GM23338 (cell line): ENCODE results near the gene DPH7.

ENCODE experiments used
- CTCF ChIP-seq, 2 experiments: fragments of 200-600 bp in 1 of 2; sonication (generic) in 1 of 2; conservative IDR thresholded peaks; 2 replicates each; pipeline versions ENCODE4 v1.5.1 to v1.6.1; 2016 to 2017; ENCODE audit warnings: antibody characterized with exemption in 2 of 2, low read depth in 2 of 2, mild to moderate bottlenecking in 2 of 2, moderate library complexity in 1 of 2
- ETS1 ChIP-seq: IDR thresholded peaks from 2 replicates; pipeline ENCODE4 v1.6.1; 2016; ENCODE audit warnings: antibody characterized with exemption
- EZH2 ChIP-seq: fragments of 200-600 bp; sonication (generic); IDR thresholded peaks from one replicate; pipeline ENCODE4 v1.8.0; 2017; ENCODE audit warnings: antibody characterized with exemption, mild to moderate bottlenecking, low read depth; ENCODE audit not compliant: unreplicated experiment
- EZH2phosphoT487 ChIP-seq: fragments of 200-600 bp; sonication (generic); IDR thresholded peaks from one replicate; pipeline ENCODE4 v1.8.1; 2018; ENCODE audit warnings: antibody characterized with exemption; ENCODE audit not compliant: unreplicated experiment
- POLR2AphosphoS5 ChIP-seq: IDR thresholded peaks from 2 replicates; pipeline ENCODE4 v1.6.1; 2016; ENCODE audit warnings: antibody characterized with exemption, low read depth
- ZNF114 ChIP-seq: fragments of 250-450 bp; sonication (Bioruptor Pico); IDR thresholded peaks from 2 replicates; pipeline ENCODE4 v1.5.0; 2020; ENCODE audit warnings: mild to moderate bottlenecking, moderate library complexity
- TF ChIP-seq, protein P1 (sequence below): IDR thresholded peaks from one replicate; pipeline ENCODE4 v1.6.1; 2018; ENCODE audit warnings: antibody characterized with exemption; ENCODE audit not compliant: unreplicated experiment

DNA sequence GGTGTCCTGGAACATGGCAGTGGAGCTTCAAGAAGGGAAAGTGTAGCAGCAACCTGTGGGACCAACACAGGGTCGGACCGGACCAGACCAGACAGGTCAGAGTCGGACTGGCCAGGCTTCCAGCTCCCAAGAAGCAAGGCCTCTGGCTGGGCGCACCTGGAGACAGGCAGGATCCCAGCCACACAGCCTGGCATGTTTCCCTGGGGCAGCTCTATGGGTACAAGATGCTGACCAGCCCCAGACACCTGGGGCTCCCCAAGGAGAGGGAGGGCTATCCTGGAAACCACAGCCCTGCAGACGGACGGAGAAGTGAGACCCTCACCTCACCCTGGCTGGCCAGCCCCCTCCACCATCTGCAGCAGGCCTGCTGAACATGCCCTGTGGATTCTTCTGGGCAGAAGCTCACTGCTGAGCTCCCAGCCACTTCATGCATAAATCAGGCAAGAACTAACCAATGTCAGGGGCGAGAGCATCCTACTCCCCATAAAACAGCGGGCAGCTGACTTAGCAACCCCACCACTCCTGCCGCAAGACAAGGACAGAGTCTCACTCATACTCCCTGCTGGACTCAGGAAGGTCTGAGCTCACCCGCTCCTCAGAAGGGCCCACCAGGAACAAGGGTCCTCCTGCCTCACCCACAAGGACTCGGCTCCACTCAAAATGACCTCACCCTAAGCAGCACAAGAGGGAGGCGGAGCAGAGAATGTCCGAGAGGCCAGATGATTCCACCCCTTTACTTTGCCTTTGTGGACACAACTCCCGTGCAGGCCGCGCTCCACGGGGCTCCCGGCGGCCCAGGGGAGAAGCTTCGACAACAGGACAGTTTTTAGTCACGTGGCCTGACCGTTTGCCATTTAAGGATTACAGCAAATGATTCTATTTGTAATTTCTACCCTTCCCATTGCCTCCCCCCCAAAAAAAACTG lies 2.9 kb upstream of the DPH7 start:
- TF ChIP-seq CTCF (conservative IDR thresholded peaks at IDR 0.05; ENCODE audit: low read depth in 2 of 2) (no peak), ZNF114 (CRISPR knock-in tag) (no peak), EZH2phosphoT487 (no peak), EZH2 (no peak), ETS1 (no peak), POLR2AphosphoS5 (no peak)
- TF ChIP-seq, protein P1, sequence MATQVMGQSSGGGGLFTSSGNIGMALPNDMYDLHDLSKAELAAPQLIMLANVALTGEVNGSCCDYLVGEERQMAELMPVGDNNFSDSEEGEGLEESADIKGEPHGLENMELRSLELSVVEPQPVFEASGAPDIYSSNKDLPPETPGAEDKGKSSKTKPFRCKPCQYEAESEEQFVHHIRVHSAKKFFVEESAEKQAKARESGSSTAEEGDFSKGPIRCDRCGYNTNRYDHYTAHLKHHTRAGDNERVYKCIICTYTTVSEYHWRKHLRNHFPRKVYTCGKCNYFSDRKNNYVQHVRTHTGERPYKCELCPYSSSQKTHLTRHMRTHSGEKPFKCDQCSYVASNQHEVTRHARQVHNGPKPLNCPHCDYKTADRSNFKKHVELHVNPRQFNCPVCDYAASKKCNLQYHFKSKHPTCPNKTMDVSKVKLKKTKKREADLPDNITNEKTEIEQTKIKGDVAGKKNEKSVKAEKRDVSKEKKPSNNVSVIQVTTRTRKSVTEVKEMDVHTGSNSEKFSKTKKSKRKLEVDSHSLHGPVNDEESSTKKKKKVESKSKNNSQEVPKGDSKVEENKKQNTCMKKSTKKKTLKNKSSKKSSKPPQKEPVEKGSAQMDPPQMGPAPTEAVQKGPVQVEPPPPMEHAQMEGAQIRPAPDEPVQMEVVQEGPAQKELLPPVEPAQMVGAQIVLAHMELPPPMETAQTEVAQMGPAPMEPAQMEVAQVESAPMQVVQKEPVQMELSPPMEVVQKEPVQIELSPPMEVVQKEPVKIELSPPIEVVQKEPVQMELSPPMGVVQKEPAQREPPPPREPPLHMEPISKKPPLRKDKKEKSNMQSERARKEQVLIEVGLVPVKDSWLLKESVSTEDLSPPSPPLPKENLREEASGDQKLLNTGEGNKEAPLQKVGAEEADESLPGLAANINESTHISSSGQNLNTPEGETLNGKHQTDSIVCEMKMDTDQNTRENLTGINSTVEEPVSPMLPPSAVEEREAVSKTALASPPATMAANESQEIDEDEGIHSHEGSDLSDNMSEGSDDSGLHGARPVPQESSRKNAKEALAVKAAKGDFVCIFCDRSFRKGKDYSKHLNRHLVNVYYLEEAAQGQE, result no peak
